GM18520 (cell line): ENCODE results near the gene ATP6V1B1.

ENCODE experiments used
- ATAC-seq: cut with Tn5 transposase; IDR thresholded peaks from one replicate; pipeline ENCODE4 v1.9.1; 2021; ENCODE audit not compliant: unreplicated experiment

Gene ATP6V1B1

GRCh38 chr2:70901227-70902066 lies 34.3 kb upstream of the ATP6V1B1 start:
- no peak for ATAC-seq

DNA sequence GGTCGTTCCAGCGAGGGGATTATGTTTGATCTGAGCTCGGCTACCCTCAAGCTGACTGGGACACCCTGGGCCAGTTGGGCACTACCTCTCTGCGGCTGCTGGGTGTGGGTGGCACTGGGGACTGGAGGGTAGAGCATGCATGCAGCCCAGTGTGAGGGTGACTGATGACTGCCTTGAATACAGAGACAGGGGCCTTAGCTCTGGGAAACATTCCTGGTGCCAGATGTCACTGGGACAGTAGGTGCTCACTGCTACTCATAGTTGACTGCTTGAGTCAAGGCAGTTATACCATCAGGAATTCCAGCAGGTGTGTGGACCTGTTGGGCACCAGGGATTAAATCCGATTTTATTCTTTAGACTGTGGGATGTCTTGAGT lies 33.6 kb upstream of the ATP6V1B1 start:
- ATAC-seq: no peak

DNA sequence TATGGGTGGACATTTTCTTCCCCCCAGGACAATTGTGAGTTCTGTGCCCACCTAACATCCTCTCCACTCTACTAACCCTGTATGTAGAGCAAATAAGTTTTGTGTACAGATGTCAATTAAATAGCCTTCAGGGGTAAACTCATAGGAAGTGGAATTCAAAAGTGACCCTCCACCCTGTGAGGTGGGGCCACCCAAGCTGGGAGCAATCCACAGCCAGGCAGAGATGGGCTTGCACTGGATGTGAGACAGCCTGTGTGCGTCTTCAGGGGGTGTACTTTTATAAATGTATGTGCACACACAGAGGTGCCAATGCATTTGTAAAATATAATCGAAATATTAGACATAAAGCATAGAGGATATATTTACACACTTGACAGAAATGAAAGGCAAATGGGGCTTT lies 33.1 kb upstream of the ATP6V1B1 start:
- no peak for ATAC-seq

GRCh38 chr2:70903171-70903570 lies 32.5 kb upstream of the ATP6V1B1 start:
- ATAC-seq: no peak

GRCh38 chr2:70903641-70904340 lies 31.9 kb upstream of the ATP6V1B1 start:
- no peak for ATAC-seq

- ATAC-seq: no peak
These were observed 31.1 kb upstream of the ATP6V1B1 start for GRCh38 chr2:70904371-70905216.

DNA sequence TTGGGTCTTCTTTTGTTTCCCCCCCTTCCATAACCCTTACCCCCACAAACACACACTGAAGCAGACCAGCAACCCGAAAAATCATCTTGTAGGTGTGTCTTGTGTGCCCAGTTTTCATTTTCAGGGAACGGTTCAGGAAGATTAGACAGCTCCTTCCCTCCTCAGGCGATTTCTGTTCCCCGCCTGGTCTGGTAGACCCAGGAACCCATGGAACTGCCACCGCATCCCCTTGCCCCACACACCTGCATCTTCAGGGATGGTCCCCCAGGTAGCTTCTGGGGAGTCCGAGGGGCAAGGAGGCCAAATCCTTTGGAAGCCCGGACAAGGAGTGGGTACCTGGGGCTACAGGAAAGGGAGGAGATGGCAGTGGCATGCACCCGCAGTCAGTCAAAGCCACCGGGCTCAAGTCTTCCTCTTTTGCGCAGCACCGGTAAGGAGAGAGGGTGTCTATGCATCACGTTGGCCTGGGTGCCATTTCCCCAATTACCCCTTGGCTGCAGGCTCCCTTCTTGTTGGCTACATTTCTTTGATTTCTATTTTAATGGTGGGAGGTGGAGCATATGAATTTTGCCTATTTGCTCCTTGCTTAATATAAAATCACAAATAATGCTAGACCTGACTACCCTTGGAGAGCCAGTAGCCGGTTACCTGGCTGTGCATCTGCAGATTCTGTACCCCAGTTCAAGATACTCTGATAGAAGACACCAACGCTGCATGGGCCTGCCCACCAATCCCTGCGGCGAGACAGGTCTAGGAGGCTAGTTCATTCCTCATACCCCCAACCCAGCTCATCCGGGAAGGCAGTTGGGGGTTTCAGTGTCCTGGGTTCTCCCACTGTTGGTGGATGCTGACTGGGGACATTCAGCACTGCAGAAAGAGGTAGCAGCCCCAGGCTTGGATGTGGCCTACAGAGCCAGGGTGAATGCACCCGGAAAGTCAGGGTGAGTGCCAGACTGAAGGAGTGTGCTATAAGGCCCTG lies 30.0 kb upstream of the ATP6V1B1 start:
- no peak for ATAC-seq

- no peak for ATAC-seq
These were observed 29.2 kb upstream of the ATP6V1B1 start for GRCh38 chr2:70906439-70907005.

- no peak for ATAC-seq
These were observed 28.3 kb upstream of the ATP6V1B1 start for GRCh38 chr2:70907130-70908057.

DNA sequence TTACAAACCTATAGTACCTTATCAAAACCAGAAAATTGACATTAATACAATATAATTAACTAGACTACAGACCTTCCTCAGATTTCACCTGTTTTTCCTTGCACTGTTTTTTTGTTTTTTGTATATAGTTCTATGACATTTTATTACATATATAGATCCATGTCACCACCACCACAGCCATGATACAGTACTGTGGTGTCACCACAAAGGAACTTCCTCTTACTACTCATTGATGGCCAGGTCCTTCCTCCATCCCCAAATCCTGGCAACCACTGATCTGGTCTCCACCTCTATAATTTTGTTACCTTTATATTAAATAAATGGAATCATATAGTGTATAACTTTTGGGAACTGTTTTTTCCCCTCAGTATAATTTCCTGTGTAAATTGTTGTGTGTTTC lies 19.4 kb upstream of the ATP6V1B1 start:
- ATAC-seq: no peak

GRCh38 chr2:70918016-70918415 lies 17.7 kb upstream of the ATP6V1B1 start:
- no peak for ATAC-seq

- ATAC-seq: no peak
These were observed 15.9 kb upstream of the ATP6V1B1 start for GRCh38 chr2:70919672-70920366.

DNA sequence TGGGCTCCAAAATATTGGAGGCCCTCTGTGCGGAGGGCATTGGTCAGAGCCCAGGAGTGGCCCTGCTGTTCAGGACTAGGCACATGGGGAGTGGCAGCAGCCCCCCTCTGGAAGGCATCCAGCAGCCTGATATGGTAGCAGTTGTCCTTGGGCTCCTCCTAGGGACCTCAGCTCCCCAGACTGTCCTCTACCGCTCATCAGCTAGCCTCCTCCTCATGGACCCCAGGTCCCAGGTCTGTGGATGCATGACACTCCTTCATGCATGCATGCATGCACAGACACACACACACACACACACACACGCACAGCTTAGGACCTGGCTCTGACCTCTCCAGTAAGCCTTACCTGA lies 15.4 kb upstream of the ATP6V1B1 start:
- ATAC-seq: no peak

GRCh38 chr2:70921031-70921430 lies 14.7 kb upstream of the ATP6V1B1 start:
- ATAC-seq: no peak

DNA sequence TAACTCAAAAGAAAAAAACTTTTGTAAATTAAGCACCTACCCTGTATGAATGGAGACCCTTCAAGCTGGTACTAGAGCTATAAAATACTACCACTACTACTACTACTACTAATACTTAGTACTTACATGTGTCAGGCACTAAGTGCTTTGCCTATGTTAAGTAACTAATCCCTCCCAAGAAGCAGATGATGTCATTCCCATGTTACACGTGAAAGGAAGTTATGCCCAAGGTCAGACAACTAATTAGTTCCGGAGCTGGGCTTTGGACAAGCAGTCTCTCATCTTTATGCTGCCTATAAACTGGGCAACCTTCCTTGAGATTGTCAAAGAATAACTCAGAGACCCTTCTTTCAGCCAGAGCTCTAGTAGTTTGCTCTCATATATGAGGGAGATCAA lies 13.9 kb upstream of the ATP6V1B1 start:
- no peak for ATAC-seq

DNA sequence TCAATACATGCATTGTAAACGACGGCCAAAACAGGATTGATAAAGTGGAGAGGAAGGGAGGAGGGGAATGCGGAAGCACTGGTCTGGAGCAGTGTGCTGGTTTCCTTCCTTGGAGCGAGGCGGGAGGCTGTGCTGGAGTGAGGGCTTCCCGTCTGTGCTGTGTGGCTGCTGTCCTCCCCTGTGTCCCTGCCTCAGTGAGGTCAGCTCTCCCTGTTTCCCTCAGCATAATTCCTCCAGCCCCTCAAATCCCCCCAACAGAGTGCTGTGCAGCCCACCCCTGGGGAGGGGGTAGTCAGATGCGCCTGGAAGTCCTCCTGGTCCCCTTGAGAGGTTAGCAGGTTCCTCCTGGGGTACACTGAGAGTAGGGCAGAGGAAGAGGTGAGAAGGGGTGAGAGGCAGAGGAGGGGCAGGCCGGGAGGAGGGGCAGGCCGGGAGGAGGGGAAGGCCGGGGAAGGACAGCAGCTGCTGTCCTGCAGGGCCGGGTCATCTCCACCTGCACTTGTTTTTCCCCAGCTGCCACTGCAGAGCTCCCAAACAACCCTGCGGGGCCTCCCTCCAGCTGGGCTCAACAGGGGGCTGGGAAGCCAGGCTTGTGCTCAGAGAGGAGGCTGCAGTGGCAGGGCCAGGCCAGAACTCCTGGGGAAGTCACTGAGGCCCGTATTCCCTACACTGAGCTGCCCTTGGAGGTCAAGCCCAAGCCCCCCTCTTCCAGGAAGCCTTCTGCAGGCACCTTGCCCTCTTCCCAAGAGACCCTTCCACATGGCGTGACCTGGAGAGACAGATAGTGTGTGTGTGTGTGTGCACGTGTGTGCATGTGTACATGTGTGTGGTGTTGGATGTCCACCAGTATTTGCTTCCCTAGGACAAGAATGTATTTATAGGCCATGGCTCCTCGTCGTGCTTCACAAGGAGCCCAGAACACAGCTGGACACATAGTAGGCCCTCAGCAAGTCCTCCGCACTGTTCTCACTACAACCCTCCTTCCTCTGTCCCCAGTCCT lies 13.2 kb upstream of the ATP6V1B1 start:
- no peak for ATAC-seq

- ATAC-seq: no peak
These were observed 12.2 kb upstream of the ATP6V1B1 start for GRCh38 chr2:70923378-70924015.
